ENCODE measurements around the gene ZRANB1. TPM values are rescaled to one million over a fixed set of nuclear protein-coding genes. Genes with fewer than 3 reads are reported as not detected.

ZRANB1 gene
- total RNA-seq, 1 donor from 2014 or later: 13.2 TPM

DNA sequence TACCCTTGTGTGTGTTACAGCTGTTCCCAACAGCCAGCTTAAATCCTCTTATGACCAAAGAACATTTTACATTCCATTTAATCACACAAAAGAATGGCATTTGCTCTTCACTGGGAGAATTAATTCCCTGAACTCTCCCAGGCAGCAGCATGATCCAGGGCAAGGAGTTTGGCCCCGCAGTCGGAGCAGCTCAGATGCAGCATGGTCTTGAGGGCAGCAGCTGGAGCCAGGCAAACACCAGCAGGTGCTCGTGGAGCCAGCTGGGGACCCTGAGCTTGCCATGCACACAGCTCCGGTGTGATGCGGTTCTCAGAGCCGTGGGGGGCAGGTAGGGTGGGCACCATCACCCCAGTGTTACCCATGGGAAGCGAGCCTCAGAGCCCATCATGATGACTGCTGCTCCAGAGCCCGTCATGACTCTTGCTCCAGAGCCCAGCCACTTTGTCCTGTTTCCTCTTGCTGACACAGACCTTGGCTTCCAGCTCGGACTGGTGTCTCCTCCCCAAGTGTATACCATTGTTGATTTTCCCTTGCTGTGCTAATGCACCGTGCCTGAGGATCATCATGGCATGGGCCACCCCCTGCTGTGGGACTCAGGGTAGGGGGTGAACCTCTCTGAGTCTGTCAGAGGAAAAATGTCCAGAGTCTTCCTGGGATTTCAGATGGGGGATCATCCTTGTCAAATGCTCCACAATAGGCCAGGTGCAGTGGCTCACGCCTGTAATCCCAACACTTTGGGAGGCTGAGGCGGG, 75.8 kb downstream of the ZRANB1 start:
- intact Hi-C loops (cut with micrococcal nuclease): no loop called here

- intact Hi-C loops (cut with micrococcal nuclease): no loop called here
Measured at GRCh38 chr10:125018576-125019143, 76.7 kb downstream of the ZRANB1 start.

- intact Hi-C loops (cut with micrococcal nuclease): no loop called here
Measured at GRCh38 chr10:125020386-125020785, 78.5 kb downstream of the ZRANB1 start.

GRCh38 chr10:125020871-125021270, 78.9 kb downstream of the ZRANB1 start:
- intact Hi-C loops (cut with micrococcal nuclease): no loop called here

DNA sequence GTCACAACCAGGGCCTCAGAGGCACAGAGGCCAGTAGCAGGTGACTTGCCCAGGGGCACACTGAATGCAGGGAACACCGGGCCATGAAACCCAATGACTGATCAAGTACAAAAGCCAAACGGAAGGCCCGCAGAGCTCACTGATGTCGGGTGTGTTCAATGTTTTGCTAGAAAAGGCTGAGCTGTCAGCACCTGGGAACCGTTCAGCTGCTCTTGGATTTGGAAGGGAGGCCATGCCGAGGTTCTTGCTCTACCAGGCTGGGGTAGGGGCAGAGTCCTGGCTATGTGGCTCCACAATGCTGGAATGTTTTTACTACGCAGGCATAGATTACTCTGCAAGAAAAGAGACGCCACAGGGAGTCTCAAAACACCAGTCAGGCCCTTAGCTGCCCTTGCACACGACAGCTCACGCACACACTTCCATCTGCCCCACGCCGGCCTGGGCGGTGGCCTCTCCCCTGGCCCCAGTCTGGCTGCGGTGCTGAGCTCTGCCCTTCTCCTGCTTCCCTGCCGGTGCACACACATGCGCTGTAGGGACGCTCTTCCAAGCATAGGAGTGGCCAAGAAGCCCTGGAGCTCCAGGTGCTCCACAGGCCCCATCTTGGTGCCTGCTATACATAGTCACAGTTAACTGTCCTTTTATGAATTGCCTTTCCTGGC, 79.9 kb downstream of the ZRANB1 start:
- intact Hi-C loops (cut with micrococcal nuclease): no loop called here

GRCh38 chr10:125022671-125023070, 80.7 kb downstream of the ZRANB1 start:
- intact Hi-C loops (cut with micrococcal nuclease): no loop called here

DNA sequence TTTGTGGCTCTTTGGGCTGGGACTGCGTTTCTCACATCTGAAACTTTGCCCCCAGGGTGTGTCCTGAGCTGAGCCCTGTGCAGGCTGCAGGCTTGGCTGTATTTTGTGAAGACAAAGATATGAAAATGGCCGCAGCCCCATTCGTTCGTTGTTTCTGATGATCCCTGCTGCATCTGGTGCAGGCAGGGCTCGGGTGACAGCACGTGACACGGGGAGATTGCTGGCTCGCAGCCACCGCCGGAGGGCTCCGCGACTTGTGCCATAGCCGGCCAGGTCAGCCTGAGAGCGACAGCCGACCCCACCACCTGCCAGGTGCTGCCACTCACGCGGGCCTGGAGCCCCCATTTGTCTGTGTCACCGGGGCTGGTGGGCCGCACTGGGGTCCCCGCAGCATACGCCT, 81.3 kb downstream of the ZRANB1 start:
- intact Hi-C loops (cut with micrococcal nuclease): no loop called here

DNA sequence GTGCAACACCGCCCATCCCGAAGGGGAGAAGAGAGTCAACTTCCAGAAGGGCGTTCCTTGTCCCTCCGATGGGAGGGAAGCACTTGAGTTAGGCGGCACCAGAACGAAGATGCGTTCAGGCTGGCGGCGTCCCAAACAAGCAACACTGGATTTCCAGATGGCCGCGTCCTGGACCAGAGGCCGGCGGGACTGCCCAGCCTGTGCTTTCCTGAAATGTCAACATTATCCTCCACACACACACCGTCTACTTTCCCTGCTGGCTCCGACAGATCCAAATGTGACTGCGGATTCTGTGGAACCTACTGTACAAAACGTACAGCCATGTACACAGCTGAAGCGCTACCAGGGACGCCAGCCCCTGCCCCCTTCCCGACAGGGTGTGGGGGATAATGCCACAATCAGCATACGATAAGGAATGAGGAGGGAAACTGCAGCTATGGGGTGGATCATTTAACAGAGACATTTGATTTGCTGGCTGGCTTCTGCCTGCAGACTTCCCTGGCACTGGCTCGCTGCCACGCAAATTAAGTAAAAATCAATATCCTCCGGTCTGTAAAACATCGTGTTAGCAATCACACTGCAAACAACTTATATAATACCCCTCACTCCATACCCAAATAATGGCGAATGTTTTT, 82.1 kb downstream of the ZRANB1 start:
- intact Hi-C loops (cut with micrococcal nuclease): no loop called here

DNA sequence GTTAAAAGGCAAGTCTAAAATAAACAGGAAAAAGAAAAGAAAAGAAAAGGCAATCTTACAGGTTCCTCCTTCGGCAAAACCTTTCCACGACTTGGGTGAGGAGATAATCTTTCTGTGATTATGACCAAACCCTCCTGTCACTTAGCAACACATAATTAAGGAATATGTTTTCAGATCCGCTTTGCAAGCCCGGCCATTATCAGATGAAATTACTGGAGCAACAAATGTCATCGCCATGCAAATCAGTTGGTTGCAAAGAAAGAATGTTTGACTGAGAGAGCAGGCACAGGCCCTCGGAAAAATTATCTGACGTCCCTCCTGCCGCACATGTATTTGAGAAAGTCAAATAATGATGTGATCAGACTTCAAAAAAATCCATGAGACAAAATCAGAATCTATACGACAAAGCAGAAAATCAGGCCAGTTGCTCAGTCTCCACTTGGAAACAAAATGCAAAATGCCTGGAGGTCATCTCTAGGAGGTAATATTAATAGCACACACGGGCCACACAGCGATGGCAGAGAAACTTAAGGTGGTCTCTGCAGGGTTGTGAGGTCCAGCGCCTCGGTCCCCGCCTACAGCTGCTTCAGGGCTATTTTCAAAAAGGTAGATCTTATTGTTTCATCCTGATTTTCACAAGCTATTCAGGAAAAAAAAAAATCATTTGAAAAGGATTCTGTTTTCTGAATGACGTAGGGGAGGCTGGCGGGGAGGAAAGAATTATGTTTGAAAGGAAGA, 82.7 kb downstream of the ZRANB1 start:
- intact Hi-C loops (cut with micrococcal nuclease): no loop called here

GRCh38 chr10:125025341-125025740, 83.4 kb downstream of the ZRANB1 start:
- intact Hi-C loops (cut with micrococcal nuclease): no loop called here

DNA sequence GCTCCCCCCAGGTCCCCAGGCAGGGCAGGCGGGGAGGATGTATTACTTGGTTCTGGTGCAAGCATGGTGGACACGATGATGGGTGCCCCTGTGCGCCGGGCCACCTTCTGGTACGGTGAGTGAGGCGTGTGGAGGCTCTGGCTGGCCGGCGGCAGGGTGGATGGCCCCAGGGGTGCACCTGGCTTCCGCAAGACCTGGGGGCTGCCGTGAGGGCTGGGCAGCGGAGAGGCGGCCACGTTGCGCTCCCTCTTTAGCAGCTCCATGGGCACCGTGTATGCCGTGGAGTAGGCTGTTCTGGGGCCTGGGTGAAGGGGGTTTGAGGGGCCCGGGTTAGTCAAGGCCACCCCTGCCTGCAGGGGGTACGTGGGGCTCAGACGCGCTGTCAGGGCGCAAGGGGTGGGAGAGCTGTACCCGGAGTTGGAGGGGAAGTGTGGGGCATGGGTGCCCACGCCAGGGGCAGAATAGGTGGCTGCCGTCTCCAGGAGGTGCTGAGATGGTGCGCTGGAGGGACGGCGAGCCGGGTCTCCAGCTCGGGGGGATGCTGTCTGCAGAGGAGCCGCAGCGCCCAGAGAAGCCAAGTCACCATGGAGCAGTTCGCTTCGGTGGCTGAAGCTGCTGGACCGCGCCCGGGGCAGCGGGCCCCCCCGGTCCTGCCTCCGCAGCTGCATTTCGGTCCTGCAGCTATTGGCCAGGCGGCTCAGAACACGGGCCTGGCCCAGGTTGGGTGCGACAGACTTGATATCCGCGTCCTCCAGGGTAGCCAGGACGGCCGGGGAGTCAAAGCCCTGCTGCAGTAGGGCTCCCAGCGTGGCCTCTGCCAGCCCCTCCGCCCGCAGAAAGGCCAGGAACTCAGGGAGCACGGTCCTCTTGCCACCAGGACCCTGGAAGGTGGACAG, 84.4 kb downstream of the ZRANB1 start:
- intact Hi-C loops (cut with micrococcal nuclease): no loop called here

DNA sequence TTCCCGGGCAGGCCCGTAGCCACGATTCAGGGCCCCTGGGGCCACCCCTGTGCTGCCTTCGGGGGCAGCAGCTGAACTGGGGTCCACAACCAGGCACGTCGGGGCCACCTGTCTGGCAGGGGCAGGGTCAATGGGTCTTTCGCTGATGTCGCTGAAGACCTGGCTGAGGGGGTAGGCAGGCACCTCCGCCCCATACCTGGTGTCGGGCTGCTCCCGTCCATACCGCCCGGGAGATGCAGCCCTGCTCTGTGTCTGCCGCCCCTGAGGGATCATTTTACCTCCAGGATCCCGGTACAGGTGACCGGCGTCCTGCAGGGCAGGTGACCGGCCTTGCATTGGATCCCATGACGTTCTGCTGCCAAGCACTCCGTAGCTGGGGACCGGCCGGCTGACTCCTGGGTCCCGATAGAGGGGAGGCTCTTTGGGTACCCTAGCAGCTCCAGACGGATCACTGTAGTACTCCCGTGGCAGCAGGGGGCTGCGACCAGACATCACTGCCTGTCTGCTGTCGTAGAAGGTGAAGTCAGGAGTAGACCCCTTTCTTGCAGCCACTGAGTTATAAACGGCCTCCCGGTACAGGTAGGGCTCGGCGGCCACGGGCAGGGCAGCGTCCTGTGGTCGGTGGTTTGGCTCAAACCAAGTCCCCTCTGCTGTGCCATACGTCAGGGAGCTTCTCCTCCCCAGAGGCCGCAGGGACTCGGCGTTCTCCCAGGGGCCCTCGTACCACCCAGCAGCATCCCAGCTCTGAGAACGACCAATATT, 85.2 kb downstream of the ZRANB1 start:
- intact Hi-C loops (cut with micrococcal nuclease): no loop called here

GRCh38 chr10:125027871-125028869, 86.2 kb downstream of the ZRANB1 start:
- intact Hi-C loops (cut with micrococcal nuclease): no loop called here

DNA sequence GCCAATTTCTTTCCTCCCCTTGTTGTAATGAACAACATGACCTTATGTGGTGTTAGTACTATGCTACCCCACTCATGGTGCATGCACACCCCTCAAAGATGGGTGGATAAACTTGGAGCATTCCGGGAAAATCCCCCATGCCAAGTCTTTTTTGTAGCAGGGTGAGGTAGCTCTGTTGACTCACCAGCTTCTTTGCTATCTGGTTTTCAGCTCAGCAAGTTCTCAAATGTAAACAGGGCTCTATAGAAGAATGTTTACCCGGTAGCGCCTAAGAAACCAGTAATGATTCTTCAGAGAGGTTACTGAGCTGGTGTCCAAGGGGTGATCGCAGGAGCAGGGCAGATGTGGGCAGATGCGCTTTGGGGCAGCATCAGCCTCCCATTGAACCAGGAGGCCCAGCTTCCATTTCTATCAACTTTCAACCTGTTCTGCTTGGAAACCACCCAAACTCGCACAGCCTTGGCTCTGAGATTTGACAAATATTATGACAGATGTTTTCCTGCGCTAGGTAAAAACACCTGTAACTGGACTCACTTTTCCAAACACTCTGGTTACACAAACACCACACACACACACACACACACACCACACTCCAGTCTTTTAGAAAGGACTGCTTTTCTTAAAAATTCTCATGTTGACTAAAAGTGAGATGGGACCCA, 87.8 kb downstream of the ZRANB1 start:
- intact Hi-C loops (cut with micrococcal nuclease): no loop called here

GRCh38 chr10:125030567-125031197, 88.8 kb downstream of the ZRANB1 start:
- intact Hi-C loops (cut with micrococcal nuclease): no loop called here

DNA sequence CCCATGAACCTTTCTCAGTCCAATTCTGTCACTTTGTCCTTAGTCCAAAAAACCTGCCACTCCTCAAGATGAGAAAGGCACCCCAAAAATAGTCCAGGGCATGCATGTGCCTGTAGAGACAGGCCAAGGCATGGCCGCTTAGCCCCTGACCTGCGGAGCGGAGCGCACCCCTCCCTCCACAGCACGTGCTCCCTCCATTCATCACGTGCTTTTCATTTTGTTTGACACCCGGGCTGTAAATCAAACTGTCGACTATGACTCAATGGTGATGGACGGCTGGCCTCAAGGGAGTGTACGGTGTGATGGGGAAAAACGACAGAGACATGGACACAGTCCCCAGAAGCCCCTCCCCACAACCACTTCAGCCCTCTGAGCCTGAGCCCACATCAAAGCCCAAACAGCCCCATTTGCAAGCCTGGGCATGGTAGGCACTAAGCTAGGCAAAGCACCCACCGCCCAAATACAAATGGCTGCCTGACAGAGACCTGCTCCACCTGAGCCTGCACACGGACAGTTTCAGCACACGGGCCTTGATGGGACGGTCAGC, 90.6 kb downstream of the ZRANB1 start:
- intact Hi-C loops (cut with micrococcal nuclease): no loop called here

Data from T-helper 2 cell treated with Interferon-gamma antibody and Interleukin-4, amounts not matched to agents 100 ng/mL and 5 ng/mL, for 36 hours (primary cell).